Measurements from ENCODE around the gene SLCO6A1.

GRCh38 chr5:102511666-102512065, 12.9 kb upstream of the SLCO6A1 start:
- TF ChIP-seq POLR2AphosphoS5 (IDR thresholded peaks at IDR 0.05; ENCODE audit: low read depth, low read length) = no peak
- no peak for TF ChIP-seq POLR2A (IDR thresholded peaks at IDR 0.05; ENCODE audit: low read depth, low read length)
- no peak for TF ChIP-seq TAF1 (IDR thresholded peaks at IDR 0.05; ENCODE audit: low read depth, low read length)
- TF ChIP-seq SPI1 (IDR thresholded peaks at IDR 0.05; ENCODE audit: low read depth, low read length) = no peak

Data from GM12891 (cell line).